Sigmoid colon (tissue), 4 donors: ENCODE data around the gene MPZ.

ENCODE experiments used
- POLR2A ChIP-seq, 2 donors: fragments of 450-650 bp; IDR thresholded peaks; one replicate each; pipeline ENCODE4 v1.6.1; 2016; ENCODE audit warnings: antibody characterized with exemption in 2 of 2, mild to moderate bottlenecking in 2 of 2, moderate library complexity in 2 of 2
- POLR2AphosphoS5 ChIP-seq, 4 donors: sonication (generic); formaldehyde crosslinking; IDR thresholded peaks; one replicate each; pipeline ENCODE4 v1.6.1; 2017; ENCODE audit warnings: antibody characterized with exemption in 4 of 4

DNA sequence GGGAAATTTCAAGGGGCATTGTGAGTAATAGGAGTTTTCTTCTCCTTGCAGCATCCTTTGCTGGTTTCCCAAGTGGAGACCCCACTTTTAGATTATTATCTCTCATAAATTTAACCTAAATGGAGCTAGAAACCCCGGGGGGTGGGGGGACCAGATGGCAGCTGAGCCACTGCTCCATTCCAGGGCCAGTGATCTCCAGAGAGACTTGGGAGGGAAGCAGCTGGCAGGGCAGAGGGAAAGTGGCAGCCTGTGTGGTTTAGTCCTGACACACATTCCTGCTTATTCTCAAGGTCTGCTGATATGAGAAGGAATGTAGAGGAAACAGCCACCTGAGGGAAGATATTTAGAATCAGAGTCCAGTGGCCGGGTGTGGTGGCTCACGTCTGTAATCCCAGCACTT, 34.9 kb downstream of the MPZ start:
- TF ChIP-seq POLR2AphosphoS5 (IDR thresholded peaks at IDR 0.05): no peak
- TF ChIP-seq POLR2A (IDR thresholded peaks at IDR 0.05): no peak
